Parathyroid adenoma (tissue), 2 donors: ENCODE results near the gene LAMA3.

Experiments
- H2AFZ ChIP-seq: fragments of 300-600 bp; sonication (generic); one replicate; pipeline ENCODE4 v1.7.0; 2017; ENCODE audit warnings: antibody characterized with exemption, mild to moderate bottlenecking
- H3K27ac ChIP-seq: fragments of 300-600 bp; sonication (generic); one replicate; pipeline ENCODE4 v1.7.0; 2017
- H3K27me3 ChIP-seq: fragments of 300-600 bp; sonication (generic); one replicate; pipeline ENCODE4 v1.7.0; 2017; ENCODE audit warnings: low read length; ENCODE audit not compliant: control insufficient read depth, insufficient read depth
- H3K36me3 ChIP-seq: fragments of 300-600 bp; sonication (generic); one replicate; pipeline ENCODE4 v1.7.0; 2017; ENCODE audit warnings: low read length; ENCODE audit not compliant: control insufficient read depth, insufficient read depth
- H3K4me1 ChIP-seq: fragments of 300-600 bp; sonication (generic); one replicate; pipeline ENCODE4 v1.7.0; 2017; ENCODE audit warnings: control low read depth
- H3K4me2 ChIP-seq: fragments of 300-600 bp; sonication (generic); one replicate; pipeline ENCODE4 v1.7.0; 2017; ENCODE audit warnings: low read length
- H3K4me3 ChIP-seq: fragments of 300-600 bp; sonication (generic); one replicate; pipeline ENCODE4 v1.7.0; 2017; ENCODE audit warnings: low read depth, low read length
- H3K79me2 ChIP-seq: fragments of 300-600 bp; sonication (generic); one replicate; pipeline ENCODE4 v1.7.0; 2017; ENCODE audit warnings: control low read depth
- H3K9ac ChIP-seq: fragments of 300-600 bp; sonication (generic); one replicate; pipeline ENCODE4 v1.7.0; 2017; ENCODE audit warnings: mild to moderate bottlenecking
- H3K9me3 ChIP-seq: fragments of 300-600 bp; sonication (generic); one replicate; pipeline ENCODE4 v1.7.0; 2017; ENCODE audit warnings: low read length; ENCODE audit not compliant: control insufficient read depth
- CTCF ChIP-seq: fragments of 300-600 bp; sonication (generic); IDR thresholded peaks from one replicate; pipeline ENCODE4 v1.7.0; 2017; ENCODE audit warnings: antibody characterized with exemption, mild to moderate bottlenecking
- donor health status: primary hyperparathyroidism.

Gene LAMA3

DNA sequence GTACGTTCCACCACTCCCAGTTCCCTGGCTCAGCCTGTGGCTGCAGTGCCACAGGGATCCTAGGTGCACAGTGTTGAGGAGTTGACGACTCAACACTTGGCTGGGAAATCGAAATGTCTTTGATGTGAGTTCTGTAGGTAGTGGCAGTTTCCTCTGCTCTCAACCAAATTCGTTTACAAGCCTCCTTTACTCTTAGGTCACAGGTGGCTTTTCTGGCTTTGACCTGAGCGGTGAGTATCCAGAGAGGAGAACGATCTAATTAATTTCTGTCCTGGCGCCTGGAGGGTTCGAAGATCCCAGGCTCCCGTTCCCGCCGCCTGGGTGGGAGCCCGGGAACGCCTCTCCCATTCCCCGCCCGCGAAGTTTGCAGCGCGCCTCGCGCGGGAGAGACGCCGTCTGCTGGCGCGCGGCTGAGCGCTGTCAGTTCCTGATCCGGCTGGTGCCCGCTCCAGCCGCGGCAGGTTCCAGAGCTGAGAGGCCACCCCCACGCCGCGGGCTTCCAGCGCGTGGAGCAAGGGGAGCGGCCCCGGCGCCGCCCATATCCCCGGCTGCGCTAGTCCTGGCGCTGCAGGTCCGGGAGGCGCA lies at the start of gene LAMA3:
LAMA3 (plus strand) TSS at position 423 of the 585 bp plus-strand sequence. CDS start 231 bp downstream, outside the sequence.
- peaks cover 2% of the 10 kb centered on the region for H3K79me2 ChIP-seq
- H3K27ac ChIP-seq, result peak within 1 kb of the TSS; percentile 59
- H3K36me3 ChIP-seq, result no peaks in the 10 kb centered on the region
- H3K9ac ChIP-seq, result peak within 1 kb of the TSS; percentile 22
- H3K27me3 ChIP-seq, result no peaks in the 10 kb centered on the region
- peak within 1 kb of the TSS; percentile 72 for H3K4me3 ChIP-seq
- no peaks in the 10 kb centered on the region for H3K9me3 ChIP-seq
- peaks cover 14% of the 10 kb centered on the region for H3K4me1 ChIP-seq
- TF ChIP-seq CTCF, result peak; percentile 34
- H3K4me2 ChIP-seq, result peak within 1 kb of the TSS; percentile 95
- peak within 1 kb of the TSS; percentile 93 for H2AFZ ChIP-seq

DNA sequence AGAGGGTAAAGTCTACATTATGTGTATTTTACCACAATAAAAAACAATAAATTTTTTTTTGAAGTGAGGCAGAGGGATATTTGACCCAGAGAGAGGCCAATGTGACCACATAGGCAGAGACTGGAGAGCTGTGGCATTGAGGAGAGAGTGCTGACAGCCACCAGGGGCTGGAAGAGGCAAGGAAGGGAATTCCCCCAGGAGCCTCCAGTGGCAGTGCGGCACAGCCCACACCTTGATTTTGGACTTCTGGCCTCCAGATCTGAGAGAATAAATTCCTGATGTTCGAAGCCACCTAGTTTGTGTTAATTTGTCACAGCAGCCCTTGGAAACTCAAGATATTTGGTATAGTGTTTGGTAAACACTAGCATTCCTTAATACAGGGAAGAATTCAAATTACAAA lies 49.2 kb upstream of the LAMA3 start:
- H3K9ac ChIP-seq, result no peak overlapping the region
- no peak overlapping the region for H2AFZ ChIP-seq
- no peak overlapping the region for H3K4me3 ChIP-seq
- no peaks in the 10 kb centered on the region for H3K27me3 ChIP-seq
- no peaks in the 10 kb centered on the region for H3K36me3 ChIP-seq
- no peak overlapping the region for H3K27ac ChIP-seq
- H3K4me1 ChIP-seq, result peaks cover 3% of the 10 kb centered on the region
- no peaks in the 10 kb centered on the region for H3K9me3 ChIP-seq
- no peaks in the 10 kb centered on the region for H3K79me2 ChIP-seq
- H3K4me2 ChIP-seq, result no peak overlapping the region
- TF ChIP-seq CTCF, result peak; percentile 6

- Histone ChIP-seq H3K4me2 (no peak overlapping the region), H3K27ac (no peak overlapping the region), H3K79me2 (no peaks in the 10 kb centered on the region), H2AFZ (no peak overlapping the region), H3K4me3 (no peak overlapping the region), H3K9ac (no peak overlapping the region), H3K9me3 (no peaks in the 10 kb centered on the region), H3K4me1 (no peaks in the 10 kb centered on the region), H3K36me3 (no peaks in the 10 kb centered on the region), H3K27me3 (no peaks in the 10 kb centered on the region)
- TF ChIP-seq CTCF, result no peak
Observed at GRCh38 chr18:23641143-23641720, 48.0 kb upstream of the LAMA3 start.

GRCh38 chr18:23641937-23642666 lies 47.2 kb upstream of the LAMA3 start:
- Histone ChIP-seq H3K9me3 (no peaks in the 10 kb centered on the region), H3K27me3 (no peaks in the 10 kb centered on the region), H3K79me2 (no peaks in the 10 kb centered on the region), H3K4me1 (no peaks in the 10 kb centered on the region), H3K4me3 (no peak overlapping the region), H3K27ac (no peak overlapping the region), H2AFZ (no peak overlapping the region), H3K9ac (no peak overlapping the region), H3K36me3 (no peaks in the 10 kb centered on the region), H3K4me2 (no peak overlapping the region)
- no peak for TF ChIP-seq CTCF
